HepG2 (cell line): Measurements from ENCODE around the gene PIP5K1C. TPM values are rescaled to one million over a fixed set of nuclear protein-coding genes. Genes with fewer than 3 reads are reported as not detected.

ENCODE experiments used
- ATAC-seq: fragments of 200-7000 bp; cut with Tn5 transposase; 3 replicates; pipeline ENCODE4 v1.9.1; 2020; ENCODE audit warnings: mild to moderate bottlenecking, moderate library complexity
- BruUV-seq: library from RNA; stranded (reverse); fragments of 400-500 nt; replicated peaks from 2 replicates; lab custom pipeline; 2021; lab: Mats Ljungman, UMichigan
- CTCF ChIA-PET: fragments of 300-600 bp; formaldehyde crosslinking; extraction: SDS; loops from one replicate; lab custom pipeline; 2021; ENCODE audit warnings: low total read pairs, inconsistent platforms, low intra/inter-chr PET ratio; lab: Yijun Ruan, JAX
- POLR2A ChIA-PET: fragments of 350-600 bp; sonication (Branson Sonifier 250); formaldehyde crosslinking; loops from one replicate; lab custom pipeline; 2020; ENCODE audit warnings: antibody characterized with exemption, inconsistent platforms; lab: Yijun Ruan, JAX
- DNase-seq: peaks from one replicate; pipeline ENCODE4 v3.0.0-alpha.2; 2015; ENCODE audit warnings: low spot score
- FAIRE-seq: peaks from 3 replicates; lab custom pipeline; 2011; peaks lifted over from hg19 to GRCh38; lab: Jason Lieb, UNC
- H2AFZ ChIP-seq: one replicate; pipeline ENCODE4 v1.6.1; 2011; ENCODE audit warnings: low read length, inconsistent platforms
- H3K27ac ChIP-seq: fragments of 300-600 bp; 3 replicates; pipeline ENCODE4 v1.8.0; 2011; ENCODE audit warnings: mixed run types, mild to moderate bottlenecking, mixed read lengths, low read length, inconsistent platforms; ENCODE audit not compliant: insufficient read depth; ENCODE audit errors: extremely low read length
- H3K27me3 ChIP-seq, 2 experiments: fragments of 200-600 bp in 1 of 2; 2 replicates in 1 of 2; 3 replicates in 1 of 2; pipeline versions ENCODE4 v1.6.0 to v1.8.0; 2011; ENCODE audit warnings: low read length in 2 of 2, mild to moderate bottlenecking in 2 of 2, moderate library complexity in 2 of 2, inconsistent platforms in 1 of 2; ENCODE audit not compliant: insufficient read depth in 2 of 2, control insufficient read depth in 1 of 2
- H3K36me3 ChIP-seq, 2 experiments: fragments of 200-600 bp in 1 of 2; replicated peaks in 1 of 2; 2 replicates in 1 of 2; 3 replicates in 1 of 2; pipeline versions ENCODE4 v1.5.1 to v1.8.0; 2011; ENCODE audit warnings: low read length in 2 of 2, inconsistent platforms in 1 of 2; ENCODE audit not compliant: insufficient read depth in 2 of 2, control insufficient read depth in 1 of 2
- H3K4me1 ChIP-seq: 2 replicates; pipeline ENCODE4 v1.5.1; 2012; ENCODE audit warnings: low read length, inconsistent platforms; ENCODE audit not compliant: insufficient read depth
- H3K4me2 ChIP-seq: 2 replicates; pipeline ENCODE4 v1.6.0; 2011; ENCODE audit warnings: low read depth, low read length, inconsistent platforms
- H3K4me3 ChIP-seq, 3 experiments: fragments of 200-600 bp in 1 of 3; sonication (generic), shearing (Covaris generic) in 1 of 3; replicated peaks in 1 of 3; 2 replicates each; pipeline ENCODE4 v1.5.1; 2011 to 2016; ENCODE audit warnings: low read length in 3 of 3, inconsistent platforms in 2 of 3, low read depth in 2 of 3, mild to moderate bottlenecking in 2 of 3, control low read depth in 1 of 3, mixed read lengths in 1 of 3; ENCODE audit not compliant: insufficient read depth in 1 of 3
- H3K79me2 ChIP-seq: one replicate; pipeline ENCODE4 v1.6.1; 2011; ENCODE audit warnings: low read length, inconsistent platforms; ENCODE audit not compliant: insufficient read depth
- H3K9ac ChIP-seq: 2 replicates; pipeline ENCODE4 v1.6.0; 2011; ENCODE audit warnings: mild to moderate bottlenecking, low read depth, low read length, inconsistent platforms; ENCODE audit not compliant: insufficient read depth
- H3K9me3 ChIP-seq: 2 replicates; pipeline ENCODE4 v1.5.1; 2012; ENCODE audit warnings: mild to moderate bottlenecking, low read length
- H4K20me1 ChIP-seq: 2 replicates; pipeline ENCODE4 v1.6.0; 2011; ENCODE audit warnings: inconsistent platforms, mild to moderate bottlenecking, low read length, moderate library complexity; ENCODE audit not compliant: insufficient read depth
- ATF6 ChIP-seq: sonication (generic); formaldehyde crosslinking; conservative IDR thresholded peaks from 2 replicates; pipeline ENCODE4 v1.4.0; 2020; ENCODE audit warnings: missing genetic modification reagents
- MAFG ChIP-seq: sonication (generic); formaldehyde crosslinking; IDR thresholded peaks from 2 replicates; pipeline ENCODE4 v1.5.1; 2020; ENCODE audit warnings: mild to moderate bottlenecking, missing genetic modification reagents
- MIER2 ChIP-seq: IDR thresholded peaks from 2 replicates; pipeline ENCODE4 v1.6.1; 2016; ENCODE audit warnings: missing biosample characterization, missing genetic modification reagents
- MXD3 ChIP-seq: IDR thresholded peaks from 2 replicates; pipeline ENCODE4 v1.6.1; 2016; ENCODE audit warnings: mild to moderate bottlenecking, missing biosample characterization, missing genetic modification reagents
- NFATC3 ChIP-seq: sonication (generic); formaldehyde crosslinking; IDR thresholded peaks from 2 replicates; pipeline ENCODE4 v1.5.1; 2020; ENCODE audit warnings: mild to moderate bottlenecking, missing genetic modification reagents
- PAX8 ChIP-seq: sonication (generic); formaldehyde crosslinking; IDR thresholded peaks from 2 replicates; pipeline ENCODE4 v1.8.0; 2022; ENCODE audit warnings: mild to moderate bottlenecking, missing genetic modification reagents, borderline replicate concordance
- PCBP1 ChIP-seq: fragments of 200-400 bp; formaldehyde crosslinking; IDR thresholded peaks from 2 replicates; pipeline ENCODE4 v1.6.1; 2017; ENCODE audit warnings: mild to moderate bottlenecking, low read depth, low read length, borderline replicate concordance
- TCF7 ChIP-seq: sonication (generic); IDR thresholded peaks from 2 replicates; pipeline ENCODE4 v1.6.1; 2016; ENCODE audit warnings: antibody characterized with exemption, low read depth
- ZBTB26 ChIP-seq: IDR thresholded peaks from 2 replicates; pipeline ENCODE4 v1.6.1; 2016; ENCODE audit warnings: missing compliant biosample characterization, missing genetic modification reagents, borderline replicate concordance
- ZGPAT ChIP-seq: IDR thresholded peaks from 2 replicates; pipeline ENCODE4 v1.6.1; 2016; ENCODE audit warnings: mild to moderate bottlenecking
- ZMYM3 ChIP-seq: sonication (generic); formaldehyde crosslinking; IDR thresholded peaks from 2 replicates; pipeline ENCODE4 v1.5.1; 2020; ENCODE audit warnings: mild to moderate bottlenecking, missing genetic modification reagents
- ZNF280D ChIP-seq: sonication (generic); formaldehyde crosslinking; IDR thresholded peaks from 2 replicates; pipeline ENCODE4 v1.5.1; 2020; ENCODE audit warnings: mild to moderate bottlenecking, missing genetic modification reagents
- ZNF569 ChIP-seq: sonication (generic); formaldehyde crosslinking; IDR thresholded peaks from 2 replicates; pipeline ENCODE4 v1.5.0; 2020; ENCODE audit warnings: mild to moderate bottlenecking, missing genetic modification reagents, moderate library complexity, borderline replicate concordance
- ZNF670 ChIP-seq: sonication (generic); formaldehyde crosslinking; IDR thresholded peaks from 2 replicates; pipeline ENCODE4 v1.8.0; 2022; ENCODE audit warnings: mild to moderate bottlenecking, missing genetic modification reagents, borderline replicate concordance
- ZNF749 ChIP-seq: sonication (generic); formaldehyde crosslinking; IDR thresholded peaks from 2 replicates; pipeline ENCODE4 v1.8.0; 2022; ENCODE audit warnings: mild to moderate bottlenecking, missing genetic modification reagents, moderate library complexity, borderline replicate concordance
- WGBS: methylation state at CpG from one replicate; pipeline ENCODE4 v1.1.6; 2017; ENCODE audit warnings: low lambda C conversion rate; 5-methylcytosine and 5-hydroxymethylcytosine counted together
- in situ Hi-C: cut with HindIII; loops from 2 replicates; pipeline ENCODE4 v1.10.0; 2017; ENCODE audit warnings: low pct_unique_long_range_greater_than_20kb; ENCODE audit not compliant: extremely low pct_ligation_motif_present
- intact Hi-C: fragments of 100-400 bp; cut with micrococcal nuclease; formaldehyde crosslinking; loops from one replicate; pipeline ENCODE4 v1.10.0; 2022; ENCODE audit not compliant: unreplicated experiment
- polyA plus RNA-seq, 8 experiments: library from polyadenylated mRNA; depleted of rRNA in 3 of 8; stranded (reverse) in 7 of 8; unstranded in 1 of 8; fragments of >200 nt; fragmentation: Illumina TruSeq in 4 of 8; extraction: Trizol in 4 of 8; gene quantifications; 2 replicates each; pipeline versions ENCODE4 v1.2.1 to v1.2.3, GENCODE V29; 2011 to 2016; ENCODE audit warnings: low read depth in 4 of 8, missing spikeins in 1 of 8, mixed read lengths in 1 of 8; ENCODE audit not compliant: insufficient read depth in 1 of 8
- total RNA-seq, 5 experiments: library from RNA; depleted of rRNA; stranded (reverse); fragments of >200 nt; fragmentation: Illumina TruSeq; extraction: Trizol; gene quantifications; 2 replicates each; pipeline ENCODE4 v1.2.3, GENCODE V29; 2016; ENCODE audit warnings: low read depth in 1 of 5

PIP5K1C gene
- total and polyA plus RNA-seq, 2 of the 13 experiments (the other 11 are each of a cell fraction or from before 2014, with no cell fraction given): 3.6 to 4.3 TPM

- DNase-seq (peak; percentile 59), FAIRE-seq (no peak), ATAC-seq (peak; percentile 65)
- Histone ChIP-seq H3K79me2 (no peaks in the 10 kb centered on the region), H2AFZ (no peak overlapping the region), H3K4me1 (peaks cover 30% of the 10 kb centered on the region), H4K20me1 (no peaks in the 10 kb centered on the region), H3K4me2 (no peak overlapping the region; the same call in 1 of the 2 replicates), H3K4me3 (no peak overlapping the region), H3K27ac (no peak overlapping the region), H3K9ac (no peak overlapping the region), H3K27me3 (no peaks in the 10 kb centered on the region; a peak in 1 of 5 replicates), H3K36me3 (no peaks in the 10 kb centered on the region), H3K9me3 (no peaks in the 10 kb centered on the region)
- BruUV-seq: no TSS peak
- ChIA-PET POLR2A (no interaction called here), CTCF (no interaction called here)
- in situ Hi-C loops: no loop called here
- intact Hi-C loops: no loop called here
- 79% methylated on average over 12 of the region's 46 CpGs for WGBS
- TF ChIP-seq ATF6 (CRISPR knock-in tag) (no peak), ZMYM3 (peak; percentile 100), ZNF569 (CRISPR knock-in tag) (0 out of 2 replicates have a peak, but pooled peaks have one; percentile 34), NFATC3 (CRISPR knock-in tag) (no peak), TCF7 (no peak), PCBP1 (0 out of 2 replicates have a peak, but pooled peaks have one; percentile 84), MAFG (no peak), PAX8 (CRISPR knock-in tag) (no peak), MIER2 (CRISPR knock-in tag) (no peak), ZNF670 (0 out of 2 replicates have a peak, but pooled peaks have one; percentile 31), ZNF749 (0 out of 2 replicates have a peak, but pooled peaks have one; percentile 43), MXD3 (CRISPR knock-in tag) (no peak; the same call in 1 of the 2 replicates), ZGPAT (CRISPR knock-in tag) (peak; percentile 79), ZNF280D (peak; percentile 82; the same call in 1 of the 2 replicates), ZBTB26 (no peak)
These were observed 21.0 kb upstream of the PIP5K1C start for GRCh38 chr19:3721131-3721886.
